Measurements from ENCODE around the gene SPR. TPM values are rescaled to one million over a fixed set of nuclear protein-coding genes. Genes with fewer than 3 reads are reported as not detected.

SPR gene
- total and polyA plus RNA-seq, 2 donors from 2014 or later = 29.9 to 102 TPM

GRCh38 chr2:72935611-72935957 is 48.4 kb downstream of the SPR start:
- intact Hi-C loops (cut with DNase I) = no loop called here
- Histone ChIP-seq H3K4me1 (ENCODE audit: control insufficient read depth in 2 of 3, insufficient read depth in 2 of 3, low read depth in 1 of 3, low read length in 3 of 3) (peaks cover 0 to 33% (median 4%) of the 10 kb centered on the region in 3 donors), H3K4me3 (ENCODE audit: low read length in 3 of 3) (no peak overlapping the region), H3K27ac (ENCODE audit: low read depth in 2 of 2, low read length in 2 of 2) (no peak overlapping the region), H3K36me3 (ENCODE audit: control insufficient read depth in 2 of 3, insufficient read depth in 3 of 3, low read length in 3 of 3) (peaks cover 0 to 3% (median 0%) of the 10 kb centered on the region in 3 donors), H3K9ac (ENCODE audit: low read length in 3 of 3) (no peak overlapping the region), H3K27me3 (ENCODE audit: control insufficient read depth, insufficient read depth, low read length) (no peaks in the 10 kb centered on the region), H3K9me3 (ENCODE audit: control insufficient read depth in 2 of 3, insufficient read depth in 1 of 3, low read length in 3 of 3) (no peaks in the 10 kb centered on the region)
- FAIRE-seq = no peak
- TF ChIP-seq CTCF (IDR thresholded peaks at IDR 0.05; ENCODE audit: borderline replicate concordance, extremely low read depth, insufficient read depth) = no peak
- DNase-seq = peak in 1 of 5 donors; percentile 29

GRCh38 chr2:72936660-72937355 is 49.6 kb downstream of the SPR start:
- H3K4me1 ChIP-seq (ENCODE audit: control insufficient read depth in 2 of 3, insufficient read depth in 2 of 3, low read depth in 1 of 3, low read length in 3 of 3) = peaks cover 0 to 32% (median 4%) of the 10 kb centered on the region in 3 donors
- FAIRE-seq (no peak), DNase-seq (peak in 1 of 5 donors; percentile 46)
- no peaks in the 10 kb centered on the region for H3K27me3 ChIP-seq (ENCODE audit: control insufficient read depth, insufficient read depth, low read length)
- H3K4me3 ChIP-seq (ENCODE audit: low read length in 3 of 3) = no peak overlapping the region
- no peak overlapping the region for H3K9ac ChIP-seq (ENCODE audit: low read length in 3 of 3)
- TF ChIP-seq CTCF (IDR thresholded peaks at IDR 0.05; ENCODE audit: borderline replicate concordance, extremely low read depth, insufficient read depth) = no peak
- intact Hi-C loops (cut with DNase I) = no loop called here
- H3K36me3 ChIP-seq (ENCODE audit: control insufficient read depth in 2 of 3, insufficient read depth in 3 of 3, low read length in 3 of 3) = peaks cover 0 to 2% (median 0%) of the 10 kb centered on the region in 3 donors
- H3K27ac ChIP-seq (ENCODE audit: low read depth in 2 of 2, low read length in 2 of 2) = peak overlapping the region in 1 of 2 donors; percentile 57
- H3K9me3 ChIP-seq (ENCODE audit: control insufficient read depth in 2 of 3, insufficient read depth in 1 of 3, low read length in 3 of 3) = no peaks in the 10 kb centered on the region

GRCh38 chr2:72937356-72937669 is 50.1 kb downstream of the SPR start:
- intact Hi-C loops (cut with DNase I) = no loop called here
- no peak overlapping the region for H3K4me3 ChIP-seq (ENCODE audit: low read length in 3 of 3)
- H3K4me1 ChIP-seq (ENCODE audit: control insufficient read depth in 2 of 3, insufficient read depth in 2 of 3, low read depth in 1 of 3, low read length in 3 of 3) = peaks cover 0 to 27% (median 4%) of the 10 kb centered on the region in 3 donors
- FAIRE-seq (no peak), DNase-seq (peak in 2 of 5 donors; percentile 39 to 70)
- no peak for TF ChIP-seq CTCF (IDR thresholded peaks at IDR 0.05; ENCODE audit: borderline replicate concordance, extremely low read depth, insufficient read depth)
- H3K36me3 ChIP-seq (ENCODE audit: control insufficient read depth in 2 of 3, insufficient read depth in 3 of 3, low read length in 3 of 3) = no peaks in the 10 kb centered on the region
- no peak overlapping the region for H3K27ac ChIP-seq (ENCODE audit: low read depth in 2 of 2, low read length in 2 of 2)
- H3K27me3 ChIP-seq (ENCODE audit: control insufficient read depth, insufficient read depth, low read length) = no peaks in the 10 kb centered on the region
- H3K9ac ChIP-seq (ENCODE audit: low read length in 3 of 3) = no peak overlapping the region
- H3K9me3 ChIP-seq (ENCODE audit: control insufficient read depth in 2 of 3, insufficient read depth in 1 of 3, low read length in 3 of 3) = no peaks in the 10 kb centered on the region

- no peaks in the 10 kb centered on the region for H3K9me3 ChIP-seq (ENCODE audit: control insufficient read depth in 2 of 3, insufficient read depth in 1 of 3, low read length in 3 of 3)
- H3K36me3 ChIP-seq (ENCODE audit: control insufficient read depth in 2 of 3, insufficient read depth in 3 of 3, low read length in 3 of 3) = no peaks in the 10 kb centered on the region
- H3K27me3 ChIP-seq (ENCODE audit: control insufficient read depth, insufficient read depth, low read length) = no peaks in the 10 kb centered on the region
- intact Hi-C loops (cut with DNase I) = no loop called here
- DNase-seq = peak in 1 of 5 donors; percentile 37
- FAIRE-seq = no peak
- H3K4me3 ChIP-seq (ENCODE audit: low read length in 3 of 3) = no peak overlapping the region
- peaks cover 0 to 20% (median 0%) of the 10 kb centered on the region in 3 donors for H3K4me1 ChIP-seq (ENCODE audit: control insufficient read depth in 2 of 3, insufficient read depth in 2 of 3, low read depth in 1 of 3, low read length in 3 of 3)
- H3K9ac ChIP-seq (ENCODE audit: low read length in 3 of 3) = no peak overlapping the region
- H3K27ac ChIP-seq (ENCODE audit: low read depth in 2 of 2, low read length in 2 of 2) = no peak overlapping the region
- TF ChIP-seq CTCF (IDR thresholded peaks at IDR 0.05; ENCODE audit: borderline replicate concordance, extremely low read depth, insufficient read depth) = no peak
Observed at GRCh38 chr2:72938455-72938854, 51.2 kb downstream of the SPR start.
